HG03520 (cell line): ENCODE data around the gene RANBP17.
"Not testable (repeated sequence)": the region's sequence is repeated elsewhere in the genome, so short reads cannot be mapped to it uniquely, and the experiment has no call there.

Experiments used
- ATAC-seq: cut with Tn5 transposase; IDR thresholded peaks from one replicate; pipeline ENCODE4 v1.9.1; 2021; ENCODE audit warnings: mild to moderate bottlenecking, moderate library complexity; ENCODE audit not compliant: unreplicated experiment

Gene RANBP17

GRCh38 chr5:171283753-171284152, 421.9 kb downstream of the RANBP17 start:
- ATAC-seq = no peak

GRCh38 chr5:171285465-171285864, 423.6 kb downstream of the RANBP17 start:
- ATAC-seq = no peak

GRCh38 chr5:171288066-171288465, 426.2 kb downstream of the RANBP17 start:
- ATAC-seq = no peak

- no peak for ATAC-seq
Measured at GRCh38 chr5:171291371-171291770, 429.6 kb downstream of the RANBP17 start.

GRCh38 chr5:171295299-171295698, 433.5 kb downstream of the RANBP17 start:
- ATAC-seq = no peak

GRCh38 chr5:171295801-171296200, 434.0 kb downstream of the RANBP17 start:
- ATAC-seq = no peak

- ATAC-seq = not testable (repeated sequence)
Measured at GRCh38 chr5:171297941-171298340, 436.1 kb downstream of the RANBP17 start.

- no peak for ATAC-seq
Measured at GRCh38 chr5:171299228-171299627, 437.4 kb downstream of the RANBP17 start.

- no peak for ATAC-seq
Measured at GRCh38 chr5:171299851-171300250, 438.0 kb downstream of the RANBP17 start.

GRCh38 chr5:171300358-171300757, 438.5 kb downstream of the RANBP17 start:
- no peak for ATAC-seq

GRCh38 chr5:171306166-171306565, 444.3 kb downstream of the RANBP17 start:
- ATAC-seq = no peak

- no peak for ATAC-seq
Measured at GRCh38 chr5:171306781-171307591, 445.2 kb downstream of the RANBP17 start.

GRCh38 chr5:171307789-171308452, 446.1 kb downstream of the RANBP17 start:
- ATAC-seq = no peak

GRCh38 chr5:171308453-171309275, 446.8 kb downstream of the RANBP17 start, which contains the start of gene TLX3:
TLX3 (plus strand) TSS chr5:171309248; CDS start chr5:171309366, 118 bp downstream.
- no peak for ATAC-seq

- no peak for ATAC-seq
Measured at GRCh38 chr5:171309276-171310211, 447.7 kb downstream of the RANBP17 start.

GRCh38 chr5:171310212-171310818, 448.5 kb downstream of the RANBP17 start:
- no peak for ATAC-seq

GRCh38 chr5:171310819-171311321, 449.1 kb downstream of the RANBP17 start:
- ATAC-seq = no peak

GRCh38 chr5:171311322-171312077, 449.7 kb downstream of the RANBP17 start:
- no peak for ATAC-seq
